HEK293 (cell line): ENCODE measurements around the gene MESP2.

Source experiments
- CTCF ChIA-PET: fragments of 350-600 bp; formaldehyde crosslinking; extraction: SDS; loops from one replicate; lab custom pipeline; 2021; ENCODE audit warnings: antibody characterized with exemption; lab: Yijun Ruan, JAX
- POLR2A ChIA-PET: fragments of 300-600 bp; formaldehyde crosslinking; extraction: SDS; loops from one replicate; lab custom pipeline; 2020; ENCODE audit warnings: antibody characterized with exemption, inconsistent platforms; lab: Yijun Ruan, JAX
- H3K27ac ChIP-seq: fragments of 200-500 bp; sonication (Bioruptor generic); 2 replicates; pipeline ENCODE4 v1.5.1; 2014; ENCODE audit warnings: low read depth, low read length, control low read depth, inconsistent platforms; ENCODE audit errors: extremely low read depth
- H3K36me3 ChIP-seq, 2 experiments: fragments of 200-500 bp in 1 of 2; sonication (Bioruptor generic) in 1 of 2; 1 replicate in 1 of 2; 2 replicates in 1 of 2; pipeline ENCODE4 v1.5.1; 2014 to 2017; ENCODE audit warnings: inconsistent platforms in 2 of 2, low read length in 2 of 2; ENCODE audit not compliant: control insufficient read depth in 2 of 2, insufficient read depth in 1 of 2
- H3K4me1 ChIP-seq: fragments of 200-500 bp; sonication (Bioruptor generic); 2 replicates; pipeline ENCODE4 v1.5.1; 2014; ENCODE audit warnings: mild to moderate bottlenecking, low read length, inconsistent platforms; ENCODE audit not compliant: control insufficient read depth, insufficient read depth
- H3K4me3 ChIP-seq: 2 replicates; pipeline ENCODE4 v1.5.1; 2011; ENCODE audit warnings: low read depth, mild to moderate bottlenecking, control low read depth, low read length, moderate library complexity
- H3K9me3 ChIP-seq: fragments of 200-500 bp; sonication (Bioruptor generic); 2 replicates; pipeline ENCODE4 v1.5.1; 2014; ENCODE audit warnings: low read depth, low read length, inconsistent platforms; ENCODE audit not compliant: control insufficient read depth, insufficient read depth
- BCL11A ChIP-seq: fragments of 450-650 bp; formaldehyde crosslinking; IDR thresholded peaks from 2 replicates; pipeline ENCODE4 v1.5.1; 2016; ENCODE audit warnings: low read depth, missing biosample characterization, missing genetic modification characterization
- HIC1 ChIP-seq: fragments of 450-650 bp; formaldehyde crosslinking; IDR thresholded peaks from 2 replicates; pipeline ENCODE4 v1.5.1; 2016; ENCODE audit warnings: missing biosample characterization, missing genetic modification characterization
- KLF8 ChIP-seq: fragments of 450-650 bp; formaldehyde crosslinking; IDR thresholded peaks from 2 replicates; pipeline ENCODE4 v1.5.1; 2016; ENCODE audit warnings: missing biosample characterization, missing genetic modification characterization
- OSR2 ChIP-seq: fragments of 450-650 bp; formaldehyde crosslinking; IDR thresholded peaks from 2 replicates; pipeline ENCODE4 v1.5.1; 2016; ENCODE audit warnings: missing biosample characterization, missing genetic modification characterization
- PRDM10 ChIP-seq: fragments of 450-650 bp; formaldehyde crosslinking; IDR thresholded peaks from 2 replicates; pipeline ENCODE4 v1.5.1; 2016; ENCODE audit warnings: missing biosample characterization, missing genetic modification characterization
- PRDM2 ChIP-seq: fragments of 450-650 bp; formaldehyde crosslinking; IDR thresholded peaks from 2 replicates; pipeline ENCODE4 v1.5.1; 2016; ENCODE audit warnings: missing biosample characterization, missing genetic modification characterization, borderline replicate concordance
- RBAK ChIP-seq: fragments of 450-650 bp; formaldehyde crosslinking; IDR thresholded peaks from 2 replicates; pipeline ENCODE4 v1.5.1; 2016; ENCODE audit warnings: missing biosample characterization, missing genetic modification characterization
- SCRT1 ChIP-seq: fragments of 450-650 bp; formaldehyde crosslinking; IDR thresholded peaks from 2 replicates; pipeline ENCODE4 v1.5.1; 2016; ENCODE audit warnings: missing biosample characterization, missing genetic modification characterization, borderline replicate concordance
- SCRT2 ChIP-seq: fragments of 450-650 bp; formaldehyde crosslinking; IDR thresholded peaks from 2 replicates; pipeline ENCODE4 v1.5.1; 2016; ENCODE audit warnings: missing biosample characterization, missing genetic modification characterization
- SETDB1 ChIP-seq: IDR thresholded peaks from one replicate; pipeline ENCODE4 v1.6.1; 2017; ENCODE audit warnings: mild to moderate bottlenecking, low read length, moderate library complexity, mixed read lengths; ENCODE audit not compliant: insufficient read length
- ZBTB8A ChIP-seq: fragments of 450-650 bp; formaldehyde crosslinking; IDR thresholded peaks from 2 replicates; pipeline ENCODE4 v1.5.1; 2016; ENCODE audit warnings: missing biosample characterization, missing genetic modification characterization
- ZFP37 ChIP-seq: fragments of 450-650 bp; formaldehyde crosslinking; IDR thresholded peaks from 2 replicates; pipeline ENCODE4 v1.5.1; 2016; ENCODE audit warnings: missing biosample characterization, missing genetic modification characterization
- ZNF114 ChIP-seq: fragments of 450-650 bp; formaldehyde crosslinking; IDR thresholded peaks from 2 replicates; pipeline ENCODE4 v1.5.0; 2017; ENCODE audit warnings: missing biosample characterization, missing genetic modification characterization
- ZNF132 ChIP-seq: fragments of 450-650 bp; formaldehyde crosslinking; IDR thresholded peaks from 2 replicates; pipeline ENCODE4 v1.5.1; 2017; ENCODE audit warnings: missing biosample characterization, missing genetic modification characterization, borderline replicate concordance
- ZNF2 ChIP-seq: fragments of 450-650 bp; formaldehyde crosslinking; IDR thresholded peaks from 2 replicates; pipeline ENCODE4 v1.5.1; 2016; ENCODE audit warnings: missing biosample characterization, missing genetic modification characterization
- ZNF239 ChIP-seq: fragments of 450-650 bp; formaldehyde crosslinking; IDR thresholded peaks from 2 replicates; pipeline ENCODE4 v1.5.1; 2016; ENCODE audit warnings: missing biosample characterization, missing genetic modification characterization
- ZNF26 ChIP-seq: fragments of 450-650 bp; formaldehyde crosslinking; IDR thresholded peaks from 2 replicates; pipeline ENCODE4 v1.5.1; 2016; ENCODE audit warnings: missing biosample characterization, missing genetic modification characterization
- ZNF391 ChIP-seq: fragments of 450-650 bp; formaldehyde crosslinking; IDR thresholded peaks from 2 replicates; pipeline ENCODE4 v1.5.1; 2016; ENCODE audit warnings: low read depth, missing biosample characterization, missing genetic modification characterization, borderline replicate concordance
- ZNF530 ChIP-seq: fragments of 450-650 bp; formaldehyde crosslinking; IDR thresholded peaks from 2 replicates; pipeline ENCODE4 v1.5.1; 2016; ENCODE audit warnings: low read depth, missing biosample characterization, missing genetic modification characterization
- ZNF596 ChIP-seq: fragments of 450-650 bp; IDR thresholded peaks from 2 replicates; pipeline ENCODE4 v1.5.0; 2018; ENCODE audit warnings: missing biosample characterization, mild to moderate bottlenecking, missing genetic modification characterization, moderate library complexity
- ZNF623 ChIP-seq: fragments of 450-650 bp; formaldehyde crosslinking; IDR thresholded peaks from 2 replicates; pipeline ENCODE4 v1.5.1; 2016; ENCODE audit warnings: missing biosample characterization, missing genetic modification characterization
- ZNF791 ChIP-seq: fragments of 450-650 bp; formaldehyde crosslinking; IDR thresholded peaks from 2 replicates; pipeline ENCODE4 v1.5.1; 2016; ENCODE audit warnings: missing biosample characterization, missing genetic modification characterization

MESP2 gene

GRCh38 chr15:89784686-89784960 lies 8.5 kb downstream of the MESP2 start (continued):
- TF ChIP-seq ZBTB8A (tag by site-specific recombination), result no peak
- no peak for TF ChIP-seq PRDM2 (tag by site-specific recombination)
- no peak for TF ChIP-seq ZNF26 (tag by site-specific recombination)
- TF ChIP-seq ZFP37 (tag by site-specific recombination), result no peak
- no peak for TF ChIP-seq PRDM10 (tag by site-specific recombination)
- TF ChIP-seq KLF8, result no peak
- TF ChIP-seq ZNF391 (tag by site-specific recombination), result no peak

- POLR2A ChIA-PET, result no interaction called here
- CTCF ChIA-PET, result interaction anchor here (0.8 to 1.0 kb wide), 2 partner anchors 24 to 89 kb away, joined by 3 to 4 read pairs; no protein-coding TSS in a partner anchor
- no peak overlapping the region for H3K27ac ChIP-seq
Observed at GRCh38 chr15:89785064-89785773, 9.1 kb downstream of the MESP2 start.

GRCh38 chr15:89785774-89786140 lies 9.6 kb downstream of the MESP2 start:
- TF ChIP-seq ZNF791, result no peak
- no peak for TF ChIP-seq ZNF596 (tag by site-specific recombination)
- TF ChIP-seq ZNF114 (tag by site-specific recombination), result no peak
- no peak for TF ChIP-seq HIC1 (tag by site-specific recombination)
- TF ChIP-seq ZNF623 (tag by site-specific recombination), result no peak
- no peak for TF ChIP-seq ZNF530 (tag by site-specific recombination)
- no peak for TF ChIP-seq BCL11A (tag by site-specific recombination)
- TF ChIP-seq ZNF2 (tag by site-specific recombination), result no peak
- no peak for TF ChIP-seq ZNF132
- no peak for TF ChIP-seq SETDB1
- TF ChIP-seq OSR2 (tag by site-specific recombination), result no peak
- no peak for TF ChIP-seq RBAK

More at GRCh38 chr15:89785064-89785773, 9.1 kb downstream of the MESP2 start:
- Histone ChIP-seq H3K9me3 (no peaks in the 10 kb centered on the region; the same call in 1 of the 2 replicates), H3K4me1 (no peaks in the 10 kb centered on the region), H3K4me3 (no peak overlapping the region), H3K36me3 (no peaks in the 10 kb centered on the region)
- TF ChIP-seq ZNF239 (tag by site-specific recombination) (no peak), SCRT2 (tag by site-specific recombination) (peak; percentile 75), SCRT1 (tag by site-specific recombination) (peak; percentile 52; the same call in 1 of the 2 replicates)

More at GRCh38 chr15:89785774-89786140, 9.6 kb downstream of the MESP2 start:
- ChIA-PET CTCF (interaction anchor here (1.0 kb wide), 1 partner anchor 89 kb away, joined by 3 read pairs; no protein-coding TSS in a partner anchor), POLR2A (no interaction called here)
- Histone ChIP-seq H3K27ac (no peak overlapping the region), H3K4me1 (no peaks in the 10 kb centered on the region), H3K36me3 (no peaks in the 10 kb centered on the region), H3K4me3 (no peak overlapping the region), H3K9me3 (no peaks in the 10 kb centered on the region; the same call in 1 of the 2 replicates)
